Measurements from ENCODE around the gene ELF4. TPM values are rescaled to one million over a fixed set of nuclear protein-coding genes. Genes with fewer than 3 reads are reported as not detected.

ELF4 gene
- total and polyA plus RNA-seq, 9 of the 15 experiments (the other 6 are each of a cell fraction or from before 2014, with no cell fraction given) = 5.9 to 55.8 (median 25.2) TPM

- Histone ChIP-seq H3K79me2 (ENCODE audit: control insufficient read depth, insufficient read depth, low read length) (peaks cover 5% of the 10 kb centered on the region; the same call in 2 of the 3 replicates), H3K9ac (ENCODE audit: insufficient read depth in 1 of 2, low read depth in 2 of 2, low read length in 2 of 2) (no peak overlapping the region), H3K4me2 (ENCODE audit: insufficient read depth, low read length) (no peak overlapping the region), H3K27ac (ENCODE audit: extremely low read depth, low read depth, low read length) (no peak overlapping the region), H3K9me1 (ENCODE audit: control insufficient read depth, insufficient read depth, low read length) (peaks cover 4% of the 10 kb centered on the region), H2AFZ (ENCODE audit: low read depth, low read length) (no peak overlapping the region), H3K4me3 (no peak overlapping the region), H3K9me3 (replicated peaks; ENCODE audit: control insufficient read depth, insufficient read depth, low read depth, low read length) (no peaks in the 10 kb centered on the region), H3K4me1 (replicated peaks in 1 of 2; ENCODE audit: control insufficient read depth in 2 of 2, insufficient read depth in 2 of 2, low read length in 2 of 2) (peaks cover 7 to 10% of the 10 kb centered on the region in 2 experiments; a peak in 4 of 5 replicates), H3K27me3 (ENCODE audit: control insufficient read depth in 2 of 2, insufficient read depth in 2 of 2, low read length in 2 of 2) (no peaks in the 10 kb centered on the region), H3K36me3 (ENCODE audit: control insufficient read depth, insufficient read depth, low read length) (peaks cover 89% of the 10 kb centered on the region), H4K20me1 (replicated peaks; ENCODE audit: control insufficient read depth, insufficient read depth, low read length) (0 out of 2 replicates have a peak, but pooled peaks cover 7% of the 10 kb centered on the region)
- no peak for FAIRE-seq
- ChIA-PET POLR2A (no interaction called here), CTCF (ENCODE audit: low intra/inter-chr PET ratio) (interaction anchor here (0.6 kb wide), 1 partner anchor 114 kb away, joined by 3 read pairs; no protein-coding TSS in a partner anchor)
- in situ Hi-C loops (cut with MboI) = no loop called here
- no peak for DNase-seq (ENCODE audit: extremely low read depth in 1 of 4, low spot score in 3 of 4)
- 98% methylated on average over 7 of the region's 19 CpGs for WGBS (ENCODE audit: insufficient coverage, low coverage, missing lambda C conversion rate)
- intact Hi-C loops (cut with micrococcal nuclease) = loop anchor here (2.0 kb wide), 1 partner anchor 42 kb away; the partner anchor contains the start of gene BCORL1
- ATAC-seq = no peak
- no TSS peak for BruUV-seq (replicated peaks)
- TF ChIP-seq BCOR (IDR thresholded peaks at IDR 0.05) (no peak), DNMT1 (IDR thresholded peaks at IDR 0.05) (no peak), ZNF282 (CRISPR knock-in tag; IDR thresholded peaks at IDR 0.05) (no peak), ZNF143 (CRISPR knock-in tag; IDR thresholded peaks at IDR 0.05) (no peak), ZNF395 (CRISPR knock-in tag; IDR thresholded peaks at IDR 0.05) (no peak), ZKSCAN3 (CRISPR knock-in tag; IDR thresholded peaks at IDR 0.05) (no peak), TAF7 (tag; IDR thresholded peaks at IDR 0.05) (no peak), CREB1 (IDR thresholded peaks at IDR 0.05) (no peak), CREB1 (CRISPR knock-in tag; IDR thresholded peaks at IDR 0.05) (no peak), CUX1 (CRISPR knock-in tag; IDR thresholded peaks at IDR 0.05) (no peak), KHSRP (IDR thresholded peaks at IDR 0.05) (no peak), PML (IDR thresholded peaks at IDR 0.05; ENCODE audit: low read length) (no peak), ZMIZ1 (IDR thresholded peaks at IDR 0.05; ENCODE audit: low read depth in 2 of 2, low read length in 2 of 2) (no peak), ZNF324 (CRISPR knock-in tag; IDR thresholded peaks at IDR 0.05) (no peak), HOXB6 (CRISPR knock-in tag; IDR thresholded peaks at IDR 0.05; ENCODE audit: borderline replicate concordance) (no peak)
These were observed 85.0 kb downstream of the ELF4 start for GRCh38 chrX:130025256-130025655.

Measured in K562 (cell line).